Endodermal cell (in vitro differentiated cells): Measurements from ENCODE around the gene TMX3. TPM values are rescaled to one million over a fixed set of nuclear protein-coding genes. Genes with fewer than 3 reads are reported as not detected.

Experiments used
- DNase-seq: peaks from one replicate; pipeline ENCODE4 v3.0.0-alpha.2; 2017
- H3K27ac ChIP-seq: 2 replicates; pipeline ENCODE4 v1.5.1; 2013; ENCODE audit warnings: mild to moderate bottlenecking, low read depth, low read length, moderate library complexity
- H3K27me3 ChIP-seq: 2 replicates; pipeline ENCODE4 v1.6.1; 2013; ENCODE audit warnings: mild to moderate bottlenecking, low read length, moderate library complexity; ENCODE audit not compliant: insufficient read depth, control insufficient read depth, poor library complexity, severe bottlenecking
- H3K36me3 ChIP-seq: 2 replicates; pipeline ENCODE4 v1.7.0; 2013; ENCODE audit warnings: mild to moderate bottlenecking, low read length, moderate library complexity; ENCODE audit not compliant: control insufficient read depth, insufficient read depth
- H3K4me1 ChIP-seq: one replicate; pipeline ENCODE4 v1.7.0; 2013; ENCODE audit warnings: low read length; ENCODE audit not compliant: control insufficient read depth, insufficient read depth
- H3K4me3 ChIP-seq: 2 replicates; pipeline ENCODE4 v1.5.1; 2013; ENCODE audit warnings: mild to moderate bottlenecking, low read length, moderate library complexity
- H3K9ac ChIP-seq: 2 replicates; pipeline ENCODE4 v1.6.1; 2013; ENCODE audit warnings: mild to moderate bottlenecking, low read length, moderate library complexity; ENCODE audit not compliant: poor library complexity, severe bottlenecking; ENCODE audit errors: extremely low read depth
- H3K9me3 ChIP-seq: 2 replicates; pipeline ENCODE4 v1.6.1; 2013; ENCODE audit warnings: mild to moderate bottlenecking, low read length, moderate library complexity; ENCODE audit not compliant: control insufficient read depth
- H3K27ac Mint-ChIP-seq: 2 replicates; pipeline ENCODE4 v1.8.0; 2020; ENCODE audit warnings: mixed read lengths
- H3K27me3 Mint-ChIP-seq: 2 replicates; pipeline ENCODE4 v1.8.0; 2021; ENCODE audit warnings: mild to moderate bottlenecking, mixed read lengths; ENCODE audit not compliant: insufficient read depth
- H3K36me3 Mint-ChIP-seq: 2 replicates; pipeline ENCODE4 v1.8.0; 2020; ENCODE audit warnings: low read depth, mixed read lengths
- H3K4me1 Mint-ChIP-seq: 2 replicates; pipeline ENCODE4 v1.8.0; 2020; ENCODE audit warnings: mixed read lengths
- H3K4me3 Mint-ChIP-seq: 2 replicates; pipeline ENCODE4 v1.8.0; 2020; ENCODE audit warnings: mild to moderate bottlenecking, moderate library complexity, mixed read lengths
- H3K9me3 Mint-ChIP-seq: 2 replicates; pipeline ENCODE4 v1.8.0; 2020; ENCODE audit warnings: mild to moderate bottlenecking, mixed read lengths
- whole genome bisulfite sequencing, 2 experiments: methylation state at CpG; one replicate each; pipeline versions ENCODE4 v1.1.5 to v1.1.7; 2013; ENCODE audit warnings: missing lambda C conversion rate in 2 of 2, mixed read lengths in 1 of 2; ENCODE audit not compliant: insufficient coverage in 1 of 2, insufficient read length in 1 of 2; 5-methylcytosine and 5-hydroxymethylcytosine counted together
- total RNA-seq, 2 donors: library from RNA; stranded (reverse); fragmentation: NEBNext Ultra II Directional in 1 of 2; extraction: Animal tissue kit (Norgen Biotek cat#: 25700) in 1 of 2; gene quantifications; 2 replicates in 1 of 2; 3 replicates in 1 of 2; pipeline ENCODE4 v1.2.1, GENCODE V29; 2021
- TF ChIP-seq, protein P1 (sequence below): fragments of 200-600 bp; sonication (generic); conservative IDR thresholded peaks from 2 replicates; pipeline ENCODE4 v1.5.0; 2021; ENCODE audit warnings: antibody characterized with exemption, mild to moderate bottlenecking

TMX3 gene
- total RNA-seq, 2 donors from 2014 or later: 50.7 to 51.2 TPM

DNA sequence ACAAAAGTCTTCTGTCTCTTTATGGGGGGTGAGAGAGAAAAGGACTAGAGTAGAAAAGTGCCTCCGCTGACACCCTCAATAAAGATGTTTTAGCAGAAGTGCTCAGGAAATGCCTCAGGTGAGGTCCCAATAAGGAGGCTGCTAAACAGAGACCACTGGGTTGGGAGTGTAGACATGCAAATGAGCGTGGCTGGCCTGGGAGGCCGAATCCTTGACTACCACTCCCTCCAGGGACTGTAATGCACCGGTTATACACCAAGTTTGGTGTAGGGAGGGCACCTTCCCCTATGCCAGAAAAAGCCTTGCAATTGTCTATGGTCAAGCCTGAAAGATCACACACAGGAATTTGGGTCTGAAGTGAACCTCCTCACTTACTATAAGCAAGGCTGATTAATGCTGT is 1.8 kb downstream of the TMX3 start:
- no peaks in the 10 kb centered on the region for H3K9me3 ChIP-seq
- no peak overlapping the region for H3K27ac ChIP-seq
- Mint-ChIP-seq H3K27me3 (peaks cover 2% of the 10 kb centered on the region), H3K4me1 (peaks cover 10% of the 10 kb centered on the region), H3K27ac (no peak overlapping the region), H3K9me3 (no peaks in the 10 kb centered on the region), H3K36me3 (peaks cover 27% of the 10 kb centered on the region), H3K4me3 (peak overlapping the region; percentile 92)
- H3K9ac ChIP-seq: no peak overlapping the region
- no peaks in the 10 kb centered on the region for H3K27me3 ChIP-seq
- H3K4me1 ChIP-seq: no peaks in the 10 kb centered on the region
- 59 to 82% methylated on average over 2 to 4 of the region's 4 CpGs for WGBS, 2 experiments
- peak; percentile 51 for DNase-seq
- TF ChIP-seq, protein P1, sequence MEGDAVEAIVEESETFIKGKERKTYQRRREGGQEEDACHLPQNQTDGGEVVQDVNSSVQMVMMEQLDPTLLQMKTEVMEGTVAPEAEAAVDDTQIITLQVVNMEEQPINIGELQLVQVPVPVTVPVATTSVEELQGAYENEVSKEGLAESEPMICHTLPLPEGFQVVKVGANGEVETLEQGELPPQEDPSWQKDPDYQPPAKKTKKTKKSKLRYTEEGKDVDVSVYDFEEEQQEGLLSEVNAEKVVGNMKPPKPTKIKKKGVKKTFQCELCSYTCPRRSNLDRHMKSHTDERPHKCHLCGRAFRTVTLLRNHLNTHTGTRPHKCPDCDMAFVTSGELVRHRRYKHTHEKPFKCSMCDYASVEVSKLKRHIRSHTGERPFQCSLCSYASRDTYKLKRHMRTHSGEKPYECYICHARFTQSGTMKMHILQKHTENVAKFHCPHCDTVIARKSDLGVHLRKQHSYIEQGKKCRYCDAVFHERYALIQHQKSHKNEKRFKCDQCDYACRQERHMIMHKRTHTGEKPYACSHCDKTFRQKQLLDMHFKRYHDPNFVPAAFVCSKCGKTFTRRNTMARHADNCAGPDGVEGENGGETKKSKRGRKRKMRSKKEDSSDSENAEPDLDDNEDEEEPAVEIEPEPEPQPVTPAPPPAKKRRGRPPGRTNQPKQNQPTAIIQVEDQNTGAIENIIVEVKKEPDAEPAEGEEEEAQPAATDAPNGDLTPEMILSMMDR: no peak
- peaks cover 48% of the 10 kb centered on the region for H3K36me3 ChIP-seq
- H3K4me3 ChIP-seq: peak overlapping the region; percentile 97

DNA sequence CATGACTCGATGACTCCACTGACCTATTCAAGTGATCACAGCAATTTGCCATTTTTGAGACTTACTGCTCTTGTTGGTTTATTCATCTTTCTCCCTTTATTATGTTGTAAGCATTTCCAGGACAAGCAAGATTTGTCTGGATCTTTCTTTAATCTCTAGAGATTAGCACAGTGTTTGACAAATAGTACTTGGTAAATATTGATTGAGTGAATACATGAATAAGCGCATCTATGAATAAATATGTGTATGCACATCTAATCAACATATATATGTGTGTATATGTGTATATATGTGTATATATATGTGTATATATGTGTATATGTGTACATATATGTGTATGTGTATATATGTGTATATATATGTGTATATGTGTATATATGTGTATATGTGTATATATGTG is 7.3 kb downstream of the TMX3 start:
- Mint-ChIP-seq H3K4me1 (no peaks in the 10 kb centered on the region), H3K27me3 (no peaks in the 10 kb centered on the region), H3K27ac (no peak overlapping the region), H3K4me3 (no peak overlapping the region), H3K36me3 (peaks cover 62% of the 10 kb centered on the region), H3K9me3 (no peaks in the 10 kb centered on the region)
- Histone ChIP-seq H3K9ac (no peak overlapping the region), H3K4me1 (no peaks in the 10 kb centered on the region), H3K36me3 (peaks cover 91% of the 10 kb centered on the region), H3K4me3 (no peak overlapping the region), H3K27ac (no peak overlapping the region), H3K27me3 (no peaks in the 10 kb centered on the region), H3K9me3 (no peaks in the 10 kb centered on the region)
- WGBS, 2 experiments: 90 to 100% methylated on average over 1 to 2 of the region's 2 CpGs
- DNase-seq: no peak
- TF ChIP-seq, protein P1: no peak

DNA sequence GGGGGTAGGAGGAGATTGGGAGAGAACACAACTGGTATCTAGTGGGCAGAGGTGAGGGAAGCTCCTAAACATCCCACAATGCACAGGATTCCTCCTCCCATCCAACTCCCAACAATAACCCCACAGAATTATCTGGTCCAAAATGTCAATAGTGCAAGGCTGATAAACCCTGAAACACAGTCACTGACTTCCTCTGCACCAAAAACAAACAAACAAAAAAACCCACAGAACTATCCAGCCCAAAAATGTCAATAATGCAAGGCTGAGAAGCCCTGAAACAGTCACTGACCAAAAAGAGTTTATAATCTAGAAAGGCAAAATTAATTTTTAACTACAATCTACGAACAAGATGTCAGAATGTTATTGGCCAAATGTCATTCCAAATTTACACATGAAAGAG is 9.8 kb downstream of the TMX3 start:
- Histone ChIP-seq H3K4me1 (no peaks in the 10 kb centered on the region), H3K9me3 (no peaks in the 10 kb centered on the region), H3K27ac (no peak overlapping the region), H3K4me3 (no peak overlapping the region), H3K27me3 (no peaks in the 10 kb centered on the region), H3K9ac (no peak overlapping the region), H3K36me3 (peaks cover 81% of the 10 kb centered on the region)
- peak overlapping the region; percentile 55 for H3K27ac Mint-ChIP-seq
- H3K27me3 Mint-ChIP-seq: no peaks in the 10 kb centered on the region
- H3K36me3 Mint-ChIP-seq: peaks cover 53% of the 10 kb centered on the region
- 83 to 100% methylated on average over 1 of the region's 1 CpG for WGBS, 2 experiments
- H3K9me3 Mint-ChIP-seq: no peaks in the 10 kb centered on the region
- TF ChIP-seq, protein P1: no peak
- DNase-seq: no peak
- no peak overlapping the region for H3K4me3 Mint-ChIP-seq
- no peaks in the 10 kb centered on the region for H3K4me1 Mint-ChIP-seq
